ENCODE data around the gene LGR6.

Gene LGR6

GRCh38 chr1:202227997-202228401 is 34.4 kb downstream of the LGR6 start:
- Histone ChIP-seq H3K27me3 (ENCODE audit: insufficient read depth, low read length) (no peaks in the 10 kb centered on the region), H3K4me1 (ENCODE audit: insufficient read depth, low read length, severe bottlenecking) (no peaks in the 10 kb centered on the region), H3K79me2 (ENCODE audit: insufficient read depth, low read length) (no peaks in the 10 kb centered on the region), H2AFZ (ENCODE audit: low read length) (no peak overlapping the region), H3K4me2 (ENCODE audit: low read length) (no peak overlapping the region), H3K9ac (ENCODE audit: low read length) (no peak overlapping the region), H3K4me3 (ENCODE audit: low read depth, low read length, poor library complexity, severe bottlenecking) (no peak overlapping the region), H3K27ac (ENCODE audit: low read depth, low read length, poor library complexity, severe bottlenecking) (no peak overlapping the region), H4K20me1 (ENCODE audit: insufficient read depth, low read length) (no peaks in the 10 kb centered on the region), H3K9me3 (ENCODE audit: low read length) (no peaks in the 10 kb centered on the region), H3K9me2 (ENCODE audit: low read depth, low read length) (no peaks in the 10 kb centered on the region), H3F3A (ENCODE audit: insufficient read depth, low read length) (no peaks in the 10 kb centered on the region), H3K36me3 (ENCODE audit: insufficient read depth, low read length) (no peaks in the 10 kb centered on the region)
- TF ChIP-seq CTCF (IDR thresholded peaks at IDR 0.05; ENCODE audit: low read length) = no peak
- TF ChIP-seq EZH2 (IDR thresholded peaks at IDR 0.05; ENCODE audit: borderline replicate concordance, low read length) = no peak

- H3K27ac ChIP-seq (ENCODE audit: low read depth, low read length, poor library complexity, severe bottlenecking) = no peak overlapping the region
- H3K9me2 ChIP-seq (ENCODE audit: low read depth, low read length) = no peaks in the 10 kb centered on the region
- H3K9ac ChIP-seq (ENCODE audit: low read length) = no peak overlapping the region
- H3K27me3 ChIP-seq (ENCODE audit: insufficient read depth, low read length) = no peaks in the 10 kb centered on the region
- no peaks in the 10 kb centered on the region for H3K4me1 ChIP-seq (ENCODE audit: insufficient read depth, low read length, severe bottlenecking)
- H3K36me3 ChIP-seq (ENCODE audit: insufficient read depth, low read length) = no peaks in the 10 kb centered on the region
- TF ChIP-seq EZH2 (IDR thresholded peaks at IDR 0.05; ENCODE audit: borderline replicate concordance, low read length) = no peak
- no peak for TF ChIP-seq CTCF (IDR thresholded peaks at IDR 0.05; ENCODE audit: low read length)
- H3K9me3 ChIP-seq (ENCODE audit: low read length) = no peaks in the 10 kb centered on the region
- H2AFZ ChIP-seq (ENCODE audit: low read length) = no peak overlapping the region
- H3F3A ChIP-seq (ENCODE audit: insufficient read depth, low read length) = no peaks in the 10 kb centered on the region
- no peaks in the 10 kb centered on the region for H4K20me1 ChIP-seq (ENCODE audit: insufficient read depth, low read length)
- no peak overlapping the region for H3K4me2 ChIP-seq (ENCODE audit: low read length)
- H3K4me3 ChIP-seq (ENCODE audit: low read depth, low read length, poor library complexity, severe bottlenecking) = no peak overlapping the region
- H3K79me2 ChIP-seq (ENCODE audit: insufficient read depth, low read length) = no peaks in the 10 kb centered on the region
These were observed 35.0 kb downstream of the LGR6 start for GRCh38 chr1:202228484-202229122.

DNA sequence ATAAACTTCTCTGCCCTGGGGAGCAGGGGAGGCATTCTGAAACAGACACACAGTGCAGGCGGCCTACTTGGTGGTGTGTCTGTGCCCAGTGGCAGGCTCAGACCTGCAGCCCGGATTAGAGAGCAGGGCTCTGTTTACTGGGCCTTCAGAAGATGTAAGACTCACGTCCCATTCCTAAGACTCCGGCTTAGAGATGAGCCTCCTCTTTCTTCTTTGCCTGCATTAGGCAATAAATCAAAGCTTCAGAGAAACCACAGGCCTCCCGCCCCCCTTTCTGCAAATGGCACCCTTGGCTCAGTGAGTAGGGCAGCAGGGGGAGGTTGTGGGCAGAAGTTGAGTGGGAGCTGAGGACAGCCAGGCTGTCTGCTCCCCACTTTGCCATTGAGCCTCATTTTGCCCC is 35.8 kb downstream of the LGR6 start:
- Histone ChIP-seq H4K20me1 (ENCODE audit: insufficient read depth, low read length) (no peaks in the 10 kb centered on the region), H3K4me2 (ENCODE audit: low read length) (no peak overlapping the region), H3K9me2 (ENCODE audit: low read depth, low read length) (no peaks in the 10 kb centered on the region), H3K9me3 (ENCODE audit: low read length) (no peaks in the 10 kb centered on the region), H3K27me3 (ENCODE audit: insufficient read depth, low read length) (no peaks in the 10 kb centered on the region), H3K4me1 (ENCODE audit: insufficient read depth, low read length, severe bottlenecking) (no peaks in the 10 kb centered on the region), H3K4me3 (ENCODE audit: low read depth, low read length, poor library complexity, severe bottlenecking) (no peak overlapping the region), H3K36me3 (ENCODE audit: insufficient read depth, low read length) (no peaks in the 10 kb centered on the region), H3K27ac (ENCODE audit: low read depth, low read length, poor library complexity, severe bottlenecking) (no peak overlapping the region), H2AFZ (ENCODE audit: low read length) (no peak overlapping the region), H3K9ac (ENCODE audit: low read length) (no peak overlapping the region), H3F3A (ENCODE audit: insufficient read depth, low read length) (no peaks in the 10 kb centered on the region), H3K79me2 (ENCODE audit: insufficient read depth, low read length) (no peaks in the 10 kb centered on the region)
- TF ChIP-seq EZH2 (IDR thresholded peaks at IDR 0.05; ENCODE audit: borderline replicate concordance, low read length) = no peak

Data from OCI-LY1 (cell line).